GM19240 (cell line): Measurements from ENCODE around the gene NACC1.
"Not testable (repeated sequence)": the region's sequence is repeated elsewhere in the genome, so short reads cannot be mapped to it uniquely, and the experiment has no call there.

Experiments used
- DNase-seq: peaks from one replicate; pipeline ENCODE4 v3.0.0; 2011; ENCODE audit warnings: low spot score; ENCODE audit not compliant: insufficient read length

NACC1 gene

DNA sequence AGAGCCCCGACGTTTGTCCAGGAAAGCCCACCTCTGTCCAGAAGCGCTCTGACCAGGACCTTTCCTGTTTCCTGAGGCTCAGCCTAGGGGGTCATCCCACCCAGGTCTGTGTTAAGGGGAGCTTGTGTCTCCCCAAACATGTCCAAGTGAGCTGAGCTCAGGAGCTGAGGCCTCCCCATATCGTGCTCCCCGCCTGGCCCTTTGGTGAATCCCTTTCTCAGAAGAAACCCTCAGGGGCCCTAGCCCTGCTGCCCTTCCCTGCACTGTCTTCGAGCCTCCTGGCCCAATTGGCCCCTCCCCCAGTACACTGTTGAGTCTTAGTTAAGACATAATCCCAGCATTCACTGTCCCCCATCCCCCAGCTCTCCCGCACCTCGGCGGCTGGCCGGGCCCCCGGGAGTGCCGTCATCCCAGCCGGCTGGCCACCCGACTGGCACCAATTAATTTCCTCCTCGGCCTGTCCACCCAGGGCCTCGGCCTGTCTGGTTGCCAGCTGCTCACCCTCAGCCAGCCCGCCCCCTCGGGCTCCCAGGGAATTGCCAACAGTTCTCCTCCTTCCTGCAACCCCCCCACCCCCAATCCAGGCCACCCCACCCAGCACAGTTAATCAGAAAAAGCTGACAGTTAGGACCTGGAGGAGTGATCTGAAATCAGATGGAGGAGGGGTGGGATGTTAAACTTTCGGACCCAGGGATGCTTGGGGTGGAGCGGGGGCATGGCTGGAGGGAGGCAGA, 45.7 kb downstream of the NACC1 start:
- no peak for DNase-seq

DNA sequence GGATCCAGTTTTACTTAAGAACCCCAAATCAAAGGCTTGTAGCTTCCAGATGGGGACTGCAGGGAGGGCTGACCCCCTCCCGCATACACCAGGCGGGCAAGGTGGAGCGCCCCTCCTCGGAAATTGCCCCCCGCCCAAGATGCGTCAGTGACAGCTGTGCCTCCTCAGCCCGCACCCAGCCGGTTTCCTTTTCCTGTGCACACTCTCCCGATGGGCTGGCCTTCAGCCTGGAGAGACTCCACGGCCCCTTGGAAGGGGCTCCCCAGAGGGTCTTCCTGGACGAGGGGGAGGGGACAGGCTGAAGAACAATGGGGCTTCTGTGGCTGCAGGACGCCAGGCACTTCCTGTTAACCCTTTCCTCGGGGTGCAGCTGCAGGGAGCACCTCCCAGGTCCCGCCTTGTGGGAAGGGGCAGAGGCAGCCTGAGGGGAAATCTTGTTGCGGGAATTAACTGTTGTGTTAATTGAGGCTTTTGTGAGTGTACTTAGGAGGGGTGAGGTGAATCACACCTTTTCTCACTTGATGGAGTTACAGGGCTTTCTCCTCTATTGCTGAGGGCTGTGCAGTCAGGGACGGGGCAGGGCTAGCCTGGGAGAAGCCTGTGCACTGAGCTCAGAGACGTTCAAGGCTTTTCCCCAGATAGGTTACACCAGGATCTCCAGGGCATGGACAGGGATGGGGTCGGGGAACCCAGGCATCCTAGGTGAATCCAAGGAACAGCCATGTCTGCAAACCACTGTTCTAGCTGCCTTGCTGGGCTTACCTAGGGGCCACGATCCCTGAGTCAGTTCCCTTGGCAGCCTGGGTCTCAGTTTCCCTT, 46.5 kb downstream of the NACC1 start:
- DNase-seq, result no peak

DNA sequence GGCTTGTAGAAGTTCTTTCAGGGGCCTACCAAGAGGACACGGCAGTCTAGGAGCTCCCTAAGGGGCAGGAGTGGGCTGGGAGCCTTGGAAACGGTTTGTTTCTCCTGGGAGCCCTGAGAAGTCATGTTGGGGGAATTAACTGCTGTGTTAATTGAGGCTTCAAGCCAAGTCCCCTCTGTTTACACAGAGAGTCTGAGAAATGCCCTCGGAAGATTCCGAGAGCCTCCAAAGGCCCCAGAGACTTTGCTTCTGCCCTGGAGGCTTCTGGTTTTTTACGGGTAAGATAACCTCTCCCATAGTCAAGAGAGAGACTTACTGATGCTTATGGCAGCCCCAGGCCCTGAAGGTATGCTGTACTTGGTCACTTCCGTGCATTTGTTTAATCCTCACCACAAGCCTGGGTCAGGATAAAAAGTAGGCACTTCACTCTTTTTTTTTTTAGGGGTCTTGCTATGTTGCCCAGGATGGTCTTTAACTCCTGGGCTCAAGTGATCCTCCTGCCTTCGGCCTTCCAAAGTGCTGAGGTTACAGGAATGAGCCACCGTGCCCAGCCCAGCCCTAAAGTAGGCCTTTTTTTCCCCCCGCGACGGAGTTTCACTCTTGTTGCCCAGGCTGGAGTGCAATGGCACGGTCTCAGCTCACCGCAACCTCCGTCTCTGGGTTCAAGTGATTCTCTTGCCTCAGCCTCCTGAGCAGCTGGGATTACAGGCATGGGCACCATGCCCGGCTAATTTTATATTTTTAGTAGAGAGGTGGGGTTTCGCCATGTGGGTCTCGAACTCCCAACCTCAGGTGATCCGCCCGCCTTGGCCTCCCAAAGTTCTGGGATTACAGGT, 47.3 kb downstream of the NACC1 start:
- no peak for DNase-seq

DNA sequence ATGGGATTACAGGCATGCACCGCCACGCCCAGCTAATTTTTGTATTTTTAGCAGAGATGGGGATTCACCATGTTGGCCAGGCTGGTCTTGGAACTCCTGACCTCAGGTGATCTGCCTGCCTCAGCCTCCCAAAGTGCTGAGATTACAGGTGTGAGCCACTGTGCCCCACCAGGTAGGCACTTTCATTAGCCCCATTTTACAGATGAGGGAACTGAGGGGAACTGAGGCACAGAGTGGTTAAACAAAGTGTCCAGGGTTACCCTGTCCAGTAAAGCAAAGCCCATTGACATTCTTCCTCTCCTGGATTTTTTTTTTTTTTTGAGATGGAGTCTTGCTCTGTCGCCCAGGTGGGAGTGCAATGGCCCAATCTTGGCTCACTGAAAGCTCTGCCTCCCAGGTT, 48.1 kb downstream of the NACC1 start:
- not testable (repeated sequence) for DNase-seq

DNA sequence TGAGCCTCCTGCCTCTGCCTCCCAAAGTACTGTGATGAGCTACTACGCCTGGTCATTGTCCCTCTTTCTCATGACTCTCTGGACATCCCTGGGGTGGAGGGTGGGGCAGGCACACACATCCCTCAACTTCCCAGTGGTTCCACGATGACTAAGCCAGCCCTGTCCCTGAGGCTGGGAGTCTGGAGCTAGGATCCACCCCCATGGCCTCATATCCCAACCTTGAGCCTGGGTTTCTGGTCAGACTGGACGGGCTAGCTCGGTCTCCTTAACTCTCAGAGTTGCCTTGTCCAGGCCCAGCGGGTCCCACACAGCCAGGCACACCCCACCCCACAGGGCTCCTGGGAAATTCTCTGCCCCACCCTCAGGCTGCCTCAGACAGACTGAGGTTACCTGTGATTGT, 51.7 kb downstream of the NACC1 start:
- DNase-seq, result no peak

DNA sequence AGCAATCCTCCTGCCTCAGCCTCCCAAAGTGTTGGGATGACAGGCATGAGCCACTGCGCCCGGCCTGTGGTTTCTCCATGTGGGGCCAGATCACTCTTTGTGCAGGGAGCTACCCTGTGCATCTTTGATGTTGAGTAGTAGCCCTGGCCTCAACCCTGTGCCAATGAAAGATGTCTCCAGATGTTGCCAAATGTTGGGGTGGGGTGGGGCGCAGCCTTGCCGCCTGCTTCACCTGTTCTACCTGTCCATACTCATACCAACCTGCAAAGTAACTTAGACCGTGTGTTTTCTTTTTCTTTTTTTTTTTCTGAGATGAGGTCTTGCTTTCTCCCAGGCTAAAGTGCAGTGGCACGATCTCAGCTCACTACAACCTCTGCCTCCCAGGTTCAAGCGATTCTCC, 53.1 kb downstream of the NACC1 start:
- DNase-seq, result no peak

DNA sequence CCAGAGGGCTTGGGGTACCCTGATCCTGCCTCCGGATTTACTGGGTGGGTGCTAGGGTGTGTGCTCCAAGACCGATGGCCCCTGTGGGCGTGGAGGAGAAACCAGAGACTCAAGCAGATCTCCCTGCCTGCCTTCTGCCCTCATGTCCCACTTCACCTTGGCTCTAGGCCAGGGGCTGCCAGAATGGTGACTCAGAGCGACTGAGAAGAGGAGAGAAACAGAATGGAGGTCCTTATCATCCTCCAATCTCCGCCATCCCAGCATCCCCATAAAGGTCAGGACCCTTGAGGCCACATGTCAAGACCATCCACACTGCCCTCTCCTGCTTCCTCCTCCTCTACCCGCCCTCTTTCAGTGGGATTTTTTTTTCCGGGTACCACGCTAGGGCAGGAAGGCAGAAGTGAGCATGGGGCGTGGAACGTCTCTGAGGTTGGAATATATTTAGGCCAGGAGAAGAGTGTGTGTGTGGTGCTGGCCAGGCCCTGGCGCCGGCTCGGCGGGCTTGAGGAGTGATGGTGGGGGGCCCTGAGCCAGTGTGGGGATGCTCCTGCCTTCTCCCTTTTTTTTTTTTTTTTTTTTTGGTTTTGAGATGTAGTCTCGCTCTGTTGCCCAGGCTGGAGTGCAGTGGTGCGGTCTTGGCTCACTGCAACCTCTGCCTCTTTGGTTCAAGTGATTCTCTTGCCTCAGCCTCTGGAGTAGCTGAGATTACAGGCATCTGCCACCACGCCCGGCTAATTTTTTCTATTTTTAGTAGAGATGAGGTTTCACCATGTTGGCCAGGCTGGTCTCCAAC, 54.5 kb downstream of the NACC1 start:
- no peak for DNase-seq

DNA sequence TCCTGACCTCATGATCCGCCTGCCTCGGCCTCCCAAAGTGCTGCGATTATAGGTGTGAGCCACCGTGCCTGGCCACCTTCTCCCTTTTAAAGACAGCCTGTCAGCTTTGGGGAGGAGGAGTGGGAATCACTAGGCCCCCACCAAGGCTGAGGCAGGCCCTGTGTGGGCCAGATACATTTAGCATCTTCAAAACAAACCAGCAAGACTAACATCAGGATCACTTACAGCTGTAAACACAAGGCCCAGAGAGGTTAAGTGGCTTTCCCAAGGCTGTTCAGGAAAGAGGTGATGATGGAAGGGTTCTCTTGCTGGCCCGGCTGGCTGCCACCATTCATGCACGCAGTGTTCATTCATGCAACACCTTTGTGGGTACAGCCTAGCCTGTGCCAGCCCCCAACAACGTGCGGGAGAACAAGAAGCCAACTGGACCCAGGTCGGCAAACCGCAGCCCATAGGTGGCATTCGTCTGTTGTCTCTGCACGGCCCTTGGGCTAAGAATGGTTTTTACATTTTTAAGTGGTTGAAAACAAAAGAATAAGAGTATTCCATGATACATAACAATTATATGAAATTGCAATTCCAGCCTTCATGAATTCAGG, 55.2 kb downstream of the NACC1 start:
- no peak for DNase-seq

DNA sequence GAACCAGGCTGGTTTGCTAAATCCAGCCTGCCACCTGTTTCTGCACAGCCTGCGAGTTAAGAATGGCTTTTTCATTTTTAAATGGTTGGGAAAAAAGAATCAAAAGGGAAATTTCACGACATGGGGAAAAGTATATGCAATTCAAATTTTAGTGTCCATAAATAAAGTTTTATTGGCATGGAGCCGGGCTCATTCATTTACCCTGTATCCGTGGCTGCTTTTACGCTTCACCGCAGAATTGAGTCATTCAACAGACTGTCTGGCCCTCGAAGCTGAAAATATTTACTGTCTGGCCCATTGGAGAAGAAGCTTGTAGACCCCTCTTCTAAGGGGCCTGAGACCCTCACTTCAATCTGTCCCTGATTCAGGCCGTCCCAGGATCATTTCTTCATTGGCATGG, 58.3 kb downstream of the NACC1 start:
- no peak for DNase-seq

DNA sequence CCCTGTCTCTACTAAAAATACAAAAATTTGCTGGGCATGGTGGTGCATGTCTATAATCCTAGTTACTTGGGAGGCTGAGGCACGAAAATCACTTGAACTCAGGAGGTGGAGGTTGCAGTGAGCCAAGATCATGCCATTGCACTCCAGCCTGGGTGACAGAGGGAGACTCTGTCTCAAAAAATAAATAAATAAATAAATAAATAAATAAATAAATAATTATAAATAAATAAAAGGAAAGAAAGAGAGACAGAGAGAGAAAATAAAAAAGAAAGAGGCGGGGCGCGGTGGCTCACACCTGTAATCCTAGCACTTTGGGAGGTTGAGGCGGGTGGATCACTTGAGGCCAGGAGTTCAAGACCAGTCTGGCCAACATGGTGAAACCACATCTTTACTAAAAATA, 59.5 kb downstream of the NACC1 start:
- DNase-seq, result not testable (repeated sequence)

DNA sequence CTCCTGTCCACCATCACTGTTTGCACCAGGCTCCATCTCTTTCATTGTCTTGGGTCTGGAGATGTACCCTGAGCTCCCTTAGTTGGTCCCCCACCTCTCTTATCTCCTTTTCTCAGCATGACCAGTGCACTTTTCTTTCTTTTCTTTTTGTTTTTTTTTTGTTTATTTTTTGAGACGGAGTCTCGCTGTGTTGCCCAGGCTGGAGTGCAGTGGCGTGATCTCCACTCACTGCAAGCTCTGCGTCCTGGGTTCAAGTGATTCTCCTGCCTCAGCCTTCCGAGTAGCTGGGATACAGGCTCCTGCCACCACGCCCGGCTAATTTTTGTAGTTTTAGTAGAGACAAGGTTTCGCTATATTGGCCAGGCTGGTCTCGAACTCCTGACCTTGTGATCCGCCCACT, 60.2 kb downstream of the NACC1 start:
- not testable (repeated sequence) for DNase-seq

DNA sequence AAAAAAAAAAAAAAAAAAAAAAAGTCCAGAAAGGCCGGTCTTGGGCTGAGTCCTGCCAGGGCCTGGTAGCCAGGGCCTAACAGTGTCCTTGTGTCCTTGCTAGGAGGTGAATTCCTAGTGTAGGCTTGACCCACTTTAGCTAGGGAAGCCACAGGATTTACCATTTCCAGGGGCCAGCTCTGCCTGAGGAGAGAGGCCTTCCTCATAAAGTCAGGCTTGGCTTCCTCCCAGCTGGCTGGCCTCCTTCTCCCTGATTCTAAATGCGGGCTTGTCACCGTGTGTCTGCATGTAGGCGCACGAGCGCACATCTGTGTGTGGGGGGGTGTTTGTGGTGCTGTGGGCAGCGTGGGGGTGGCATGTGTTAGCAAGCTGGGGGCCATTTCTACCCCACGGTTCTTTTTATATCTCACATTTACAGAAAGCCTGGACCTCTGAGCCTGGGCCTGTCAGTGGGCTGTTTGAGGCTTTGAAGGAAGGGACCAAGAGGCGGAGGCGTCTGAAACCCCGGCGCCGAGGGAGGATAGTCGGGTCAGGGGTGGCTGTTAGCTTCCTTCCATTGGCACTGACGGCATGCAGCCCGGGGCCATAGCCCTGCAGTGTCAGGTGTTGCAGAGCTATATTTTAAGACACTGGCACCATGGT, 63.8 kb downstream of the NACC1 start:
- DNase-seq, result no peak

DNA sequence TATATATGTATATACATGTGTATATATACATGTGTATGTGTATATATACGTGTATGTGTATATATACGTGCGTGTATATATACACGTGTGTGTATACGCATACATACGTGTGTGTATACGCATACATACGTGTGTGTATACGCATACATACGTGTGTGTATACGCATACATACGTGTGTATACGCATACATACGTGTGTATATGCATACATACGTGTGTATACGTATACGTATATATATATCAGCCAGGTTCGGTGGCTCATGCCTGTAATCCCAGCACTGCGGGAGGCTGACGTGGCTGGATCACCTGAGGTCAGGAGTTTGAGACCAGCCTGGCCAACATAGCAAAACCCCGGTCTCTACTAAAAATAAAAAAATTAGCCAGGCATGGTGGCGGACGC, 66.9 kb downstream of the NACC1 start:
- not testable (repeated sequence) for DNase-seq

DNA sequence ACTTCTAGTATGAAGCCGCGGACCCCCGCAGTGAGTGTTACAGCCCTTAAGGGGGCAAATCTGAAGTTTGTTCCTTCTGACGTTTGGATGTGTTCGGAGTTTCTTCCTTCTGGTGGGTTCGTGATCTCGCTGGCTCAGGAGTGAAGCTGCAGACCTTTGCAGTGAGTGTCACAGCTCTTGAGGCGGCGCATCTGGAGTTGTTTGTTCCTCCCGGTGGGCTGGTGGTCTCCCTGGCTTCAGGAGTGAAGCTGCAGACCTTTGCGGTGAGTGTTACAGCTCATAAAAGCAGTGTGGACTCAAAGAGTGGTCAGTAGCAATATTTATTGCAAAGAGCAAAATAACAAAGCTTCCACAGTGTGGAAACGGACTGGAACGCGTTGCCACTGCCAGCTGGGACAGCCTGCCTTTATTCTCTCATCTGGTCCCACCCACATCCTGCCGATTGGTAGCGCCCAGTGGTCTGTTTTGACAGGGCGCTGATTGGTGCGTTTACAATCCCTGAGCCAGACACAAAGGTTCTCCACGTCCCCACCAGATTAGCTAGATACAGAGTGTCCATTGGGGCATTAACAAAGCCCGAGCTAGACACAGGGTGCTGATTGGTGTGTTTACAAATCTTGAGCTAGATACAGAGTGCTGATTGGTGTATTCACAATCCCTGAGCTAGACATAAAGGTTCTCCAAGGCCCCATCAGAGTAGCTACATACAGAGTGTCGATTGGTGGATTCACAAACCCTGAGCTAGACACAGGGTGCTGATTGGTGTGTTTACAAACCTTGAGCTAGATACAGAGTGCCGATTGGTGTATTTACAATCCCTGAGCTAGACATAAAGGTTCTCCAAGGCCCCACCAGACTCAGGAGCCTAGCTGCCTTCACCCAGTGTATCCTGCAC, 67.9 kb downstream of the NACC1 start:
- not testable (repeated sequence) for DNase-seq

DNA sequence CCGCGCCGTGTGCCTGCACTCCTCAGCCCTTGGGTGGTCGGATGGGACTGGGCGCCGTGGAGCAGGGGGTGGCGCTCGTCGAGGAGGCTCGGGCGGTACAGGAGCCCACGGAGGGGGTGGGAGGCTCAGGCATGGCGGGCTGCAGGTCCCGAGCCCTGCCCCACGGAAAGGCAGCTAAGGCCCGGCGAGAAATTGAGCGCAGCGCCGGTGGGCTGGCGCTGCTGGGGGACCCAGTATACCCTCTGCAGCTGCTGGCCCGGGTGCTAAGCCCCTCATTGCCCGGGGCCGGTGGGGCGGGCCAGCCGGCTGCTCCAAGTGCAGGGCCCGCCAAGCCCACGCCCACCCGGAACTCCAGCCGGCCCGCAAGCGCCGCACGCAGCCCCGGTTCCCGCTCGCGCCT, 68.6 kb downstream of the NACC1 start:
- not testable (repeated sequence) for DNase-seq

DNA sequence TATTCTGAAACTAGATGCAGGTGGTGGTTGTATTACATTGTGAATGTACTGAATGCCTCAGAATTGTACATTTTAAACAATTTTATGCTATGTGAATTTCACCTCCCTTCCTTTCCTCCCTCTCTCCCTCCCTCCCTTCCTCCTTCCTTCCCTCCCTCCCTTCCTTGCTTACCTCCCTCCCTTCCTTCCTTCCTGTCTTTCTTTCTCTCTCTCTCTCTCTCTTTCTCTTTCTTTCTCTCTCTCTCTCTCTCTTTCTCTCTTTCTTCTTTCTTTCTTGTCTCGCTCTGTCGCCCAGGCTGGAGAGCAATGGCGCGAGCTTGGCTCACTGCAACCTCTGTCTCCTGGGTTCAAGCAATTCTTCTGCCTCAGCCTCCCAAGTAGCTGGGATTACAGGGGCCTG, 69.4 kb downstream of the NACC1 start:
- no peak for DNase-seq

DNA sequence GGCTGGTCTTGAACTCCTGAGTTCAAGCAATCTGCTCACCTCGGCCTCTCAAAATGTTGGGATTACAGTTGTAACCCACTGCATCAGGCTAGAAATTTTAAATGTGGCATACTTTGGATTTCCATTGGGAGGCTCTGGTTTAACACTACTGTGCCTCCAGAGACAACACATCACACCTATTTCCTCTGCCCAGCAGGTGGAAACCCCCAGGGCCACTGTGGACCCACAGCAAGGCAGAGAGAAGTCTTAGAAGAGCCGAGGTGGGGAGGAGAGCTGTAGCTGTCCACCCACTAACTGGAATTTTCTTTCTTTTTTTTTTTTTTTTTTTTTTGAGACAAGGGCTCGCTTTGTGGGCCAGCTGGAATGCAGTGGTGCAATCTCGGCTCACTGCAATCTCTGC, 71.5 kb downstream of the NACC1 start:
- DNase-seq, result no peak
